Measurements from ENCODE around the gene JADE2. TPM values are rescaled to one million over a fixed set of nuclear protein-coding genes. Genes with fewer than 3 reads are reported as not detected.

The JADE2 gene
- total and polyA plus RNA-seq, 2 experiments from 2014 or later, result 14.9 to 35.4 TPM

DNA sequence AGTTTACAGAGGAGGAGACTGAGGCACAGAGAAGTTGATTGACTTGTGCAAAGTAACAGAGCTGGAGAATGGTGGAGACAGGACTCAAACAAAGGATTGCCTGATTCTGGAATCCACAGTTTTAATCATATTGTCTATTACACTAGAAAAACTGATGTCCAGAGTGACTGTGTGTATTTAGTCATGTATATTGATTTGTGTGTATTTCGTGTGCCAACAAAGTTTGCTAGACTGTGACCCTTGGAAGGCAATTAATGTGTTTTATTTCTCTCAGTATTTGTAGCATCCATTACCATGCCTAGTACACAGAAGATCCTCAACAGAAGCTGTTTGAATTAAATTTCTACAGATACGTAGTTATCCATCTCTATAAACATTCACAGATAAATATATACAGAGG, 5.5 kb upstream of the JADE2 start:
- Histone ChIP-seq H3K9me2 (replicated peaks; ENCODE audit: insufficient read depth) (no peaks in the 10 kb centered on the region), H3K4me1 (ENCODE audit: insufficient read depth) (peaks cover 8% of the 10 kb centered on the region), H3K27me3 (no peaks in the 10 kb centered on the region), H3K79me2 (no peaks in the 10 kb centered on the region), H3K9me3 (ENCODE audit: low read depth) (no peaks in the 10 kb centered on the region), H3K4me3 (no peak overlapping the region), H4K20me1 (ENCODE audit: insufficient read depth, poor library complexity, severe bottlenecking) (no peaks in the 10 kb centered on the region), H3K36me3 (replicated peaks; ENCODE audit: insufficient read depth, low read depth) (no peaks in the 10 kb centered on the region), H3K27ac (no peak overlapping the region), H3K4me2 (no peak overlapping the region), H2AFZ (no peak overlapping the region)
- TF ChIP-seq EZH2phosphoT487 (IDR thresholded peaks at IDR 0.05; ENCODE audit: low read depth, severe bottlenecking, unreplicated experiment), result no peak
- TF ChIP-seq, protein P1, sequence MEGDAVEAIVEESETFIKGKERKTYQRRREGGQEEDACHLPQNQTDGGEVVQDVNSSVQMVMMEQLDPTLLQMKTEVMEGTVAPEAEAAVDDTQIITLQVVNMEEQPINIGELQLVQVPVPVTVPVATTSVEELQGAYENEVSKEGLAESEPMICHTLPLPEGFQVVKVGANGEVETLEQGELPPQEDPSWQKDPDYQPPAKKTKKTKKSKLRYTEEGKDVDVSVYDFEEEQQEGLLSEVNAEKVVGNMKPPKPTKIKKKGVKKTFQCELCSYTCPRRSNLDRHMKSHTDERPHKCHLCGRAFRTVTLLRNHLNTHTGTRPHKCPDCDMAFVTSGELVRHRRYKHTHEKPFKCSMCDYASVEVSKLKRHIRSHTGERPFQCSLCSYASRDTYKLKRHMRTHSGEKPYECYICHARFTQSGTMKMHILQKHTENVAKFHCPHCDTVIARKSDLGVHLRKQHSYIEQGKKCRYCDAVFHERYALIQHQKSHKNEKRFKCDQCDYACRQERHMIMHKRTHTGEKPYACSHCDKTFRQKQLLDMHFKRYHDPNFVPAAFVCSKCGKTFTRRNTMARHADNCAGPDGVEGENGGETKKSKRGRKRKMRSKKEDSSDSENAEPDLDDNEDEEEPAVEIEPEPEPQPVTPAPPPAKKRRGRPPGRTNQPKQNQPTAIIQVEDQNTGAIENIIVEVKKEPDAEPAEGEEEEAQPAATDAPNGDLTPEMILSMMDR (IDR thresholded peaks at IDR 0.05; ENCODE audit: poor library complexity), result no peak
- TF ChIP-seq EZH2 (IDR thresholded peaks at IDR 0.05; ENCODE audit: borderline replicate concordance), result no peak
- WGBS (ENCODE audit: low lambda C conversion rate, missing lambda C conversion rate), result 89% methylated on average over 2 of the region's 2 CpGs
- no peak for DNase-seq (ENCODE audit: low spot score)

DNA sequence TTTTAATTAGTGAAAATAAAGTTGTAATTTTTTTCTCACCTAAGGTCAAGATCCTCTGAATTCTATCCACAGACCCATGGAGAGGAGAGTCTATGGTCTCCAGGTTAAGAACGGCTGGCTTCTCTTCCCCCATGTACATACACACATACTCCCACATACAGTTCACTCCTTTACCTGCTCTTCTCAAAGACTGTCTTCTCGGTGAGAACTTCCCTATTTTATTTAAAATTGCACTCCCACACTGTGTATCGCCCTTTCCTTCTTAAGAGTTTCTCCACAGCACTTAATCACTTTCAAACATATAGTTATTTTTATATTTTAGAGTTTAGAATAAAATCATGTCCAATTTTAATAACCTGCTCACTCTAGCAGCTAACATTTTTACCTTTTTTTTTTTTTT, 3.6 kb upstream of the JADE2 start:
- WGBS (ENCODE audit: low lambda C conversion rate, missing lambda C conversion rate), result 72% methylated on average over 3 of the region's 3 CpGs
- no peaks in the 10 kb centered on the region for H3K36me3 ChIP-seq (replicated peaks; ENCODE audit: insufficient read depth, low read depth)
- H3K4me1 ChIP-seq (ENCODE audit: insufficient read depth), result peaks cover 8% of the 10 kb centered on the region
- H4K20me1 ChIP-seq (ENCODE audit: insufficient read depth, poor library complexity, severe bottlenecking), result no peaks in the 10 kb centered on the region
- no peaks in the 10 kb centered on the region for H3K9me3 ChIP-seq (ENCODE audit: low read depth)
- H3K27ac ChIP-seq, result no peak overlapping the region
- H3K9me2 ChIP-seq (replicated peaks; ENCODE audit: insufficient read depth), result no peaks in the 10 kb centered on the region
- no peak overlapping the region for H3K4me2 ChIP-seq
- TF ChIP-seq EZH2phosphoT487 (IDR thresholded peaks at IDR 0.05; ENCODE audit: low read depth, severe bottlenecking, unreplicated experiment), result no peak
- TF ChIP-seq EZH2 (IDR thresholded peaks at IDR 0.05; ENCODE audit: borderline replicate concordance), result no peak
- TF ChIP-seq, protein P1 (IDR thresholded peaks at IDR 0.05; ENCODE audit: poor library complexity), result no peak
- no peak overlapping the region for H3K4me3 ChIP-seq
- no peak for DNase-seq (ENCODE audit: low spot score)
- no peaks in the 10 kb centered on the region for H3K27me3 ChIP-seq
- H3K79me2 ChIP-seq, result peaks cover 5% of the 10 kb centered on the region
- H2AFZ ChIP-seq, result no peak overlapping the region

DNA sequence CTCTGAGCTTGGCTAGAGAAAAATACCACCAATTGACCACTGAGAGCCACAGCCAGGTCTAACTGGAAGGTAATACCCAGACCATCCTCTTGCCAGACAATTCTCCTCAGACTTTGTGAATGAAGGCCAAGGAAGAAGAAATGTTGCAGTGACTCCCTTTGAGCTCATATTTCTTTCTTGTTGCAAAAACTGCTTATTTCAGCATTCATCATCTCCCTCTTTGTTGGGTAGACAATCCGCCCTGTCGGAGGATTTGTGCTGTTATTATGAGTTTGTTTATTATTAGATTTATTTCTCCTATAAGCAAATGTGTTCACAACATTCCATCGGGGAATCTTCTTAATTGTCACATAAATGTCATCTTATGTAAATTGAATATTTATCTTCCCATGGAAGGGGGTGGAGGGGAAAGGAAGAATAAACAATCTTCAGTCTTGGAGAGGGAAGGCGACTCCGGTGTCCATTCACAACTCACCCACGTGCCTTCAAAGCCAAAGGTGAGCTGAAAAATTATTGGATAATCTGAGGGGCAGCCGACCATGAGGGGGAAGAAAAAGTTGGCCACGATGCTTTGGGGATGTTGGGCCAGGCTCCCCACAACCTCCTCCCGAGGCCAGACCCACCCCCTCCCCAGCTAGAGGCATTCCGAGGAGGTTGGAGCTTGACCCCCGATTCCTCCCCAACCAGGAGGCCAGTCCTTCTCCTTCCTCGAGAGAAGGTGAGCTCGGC, 1.8 kb upstream of the JADE2 start:
- H3K9me2 ChIP-seq (replicated peaks; ENCODE audit: insufficient read depth), result no peaks in the 10 kb centered on the region
- peak overlapping the region; percentile 94 for H3K4me2 ChIP-seq
- H3K27ac ChIP-seq, result peak overlapping the region; percentile 99
- H3K27me3 ChIP-seq, result no peaks in the 10 kb centered on the region
- TF ChIP-seq EZH2phosphoT487 (IDR thresholded peaks at IDR 0.05; ENCODE audit: low read depth, severe bottlenecking, unreplicated experiment), result no peak
- peak overlapping the region; percentile 59 for H3K4me3 ChIP-seq
- peaks cover 18% of the 10 kb centered on the region for H3K4me1 ChIP-seq (ENCODE audit: insufficient read depth)
- no peaks in the 10 kb centered on the region for H3K9me3 ChIP-seq (ENCODE audit: low read depth)
- H3K79me2 ChIP-seq, result peaks cover 16% of the 10 kb centered on the region
- 24% methylated on average over 12 of the region's 13 CpGs for WGBS (ENCODE audit: low lambda C conversion rate, missing lambda C conversion rate)
- H3K36me3 ChIP-seq (replicated peaks; ENCODE audit: insufficient read depth, low read depth), result no peaks in the 10 kb centered on the region
- H4K20me1 ChIP-seq (ENCODE audit: insufficient read depth, poor library complexity, severe bottlenecking), result peaks cover 7% of the 10 kb centered on the region
- DNase-seq (ENCODE audit: low spot score), result no peak
- peak overlapping the region; percentile 86 for H2AFZ ChIP-seq

DNA sequence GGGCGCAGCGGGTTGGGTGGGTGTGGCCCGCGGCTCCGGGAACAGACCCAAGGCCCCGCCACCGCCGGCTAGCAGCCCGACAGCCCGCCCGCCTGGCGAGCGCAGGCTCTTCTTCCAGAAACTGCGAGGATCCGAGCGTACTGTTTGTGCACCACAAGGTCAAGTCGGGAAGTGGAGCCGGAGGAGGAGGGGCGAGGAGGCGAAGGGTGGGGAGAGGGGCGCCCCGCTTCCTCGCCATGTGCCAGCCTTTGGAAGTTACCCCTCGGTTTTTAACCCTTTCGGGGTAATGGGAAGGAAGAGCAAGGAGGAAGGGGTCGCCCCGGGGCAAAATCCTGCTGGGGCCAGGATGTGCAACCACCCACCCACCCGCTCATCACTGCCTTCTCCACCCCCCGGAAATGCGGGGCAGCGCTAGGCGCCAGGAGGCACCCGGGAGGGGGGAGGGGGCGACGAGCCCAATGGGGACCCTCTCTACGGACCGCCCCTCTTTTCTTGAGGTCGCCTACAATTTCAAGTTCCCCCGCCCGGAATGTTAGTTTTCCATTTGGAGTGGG, 1.1 kb upstream of the JADE2 start:
- H3K4me3 ChIP-seq, result peak overlapping the region; percentile 59
- DNase-seq (ENCODE audit: low spot score), result peak; percentile 90
- under 1% methylated on average over 18 of the region's 40 CpGs for whole genome bisulfite sequencing (ENCODE audit: low lambda C conversion rate, missing lambda C conversion rate)
- no peaks in the 10 kb centered on the region for H3K27me3 ChIP-seq
- peak overlapping the region; percentile 86 for H2AFZ ChIP-seq
- no peaks in the 10 kb centered on the region for H3K36me3 ChIP-seq (replicated peaks; ENCODE audit: insufficient read depth, low read depth)
- peaks cover 23% of the 10 kb centered on the region for H3K4me1 ChIP-seq (ENCODE audit: insufficient read depth)
- peak overlapping the region; percentile 94 for H3K4me2 ChIP-seq
- H3K79me2 ChIP-seq, result peaks cover 23% of the 10 kb centered on the region
- H4K20me1 ChIP-seq (ENCODE audit: insufficient read depth, poor library complexity, severe bottlenecking), result peaks cover 12% of the 10 kb centered on the region
- H3K27ac ChIP-seq, result peak overlapping the region; percentile 99
- no peaks in the 10 kb centered on the region for H3K9me2 ChIP-seq (replicated peaks; ENCODE audit: insufficient read depth)
- no peak for TF ChIP-seq EZH2 (IDR thresholded peaks at IDR 0.05; ENCODE audit: borderline replicate concordance)
- TF ChIP-seq, protein P1 (IDR thresholded peaks at IDR 0.05; ENCODE audit: poor library complexity), result no peak
- no peak for TF ChIP-seq EZH2phosphoT487 (IDR thresholded peaks at IDR 0.05; ENCODE audit: low read depth, severe bottlenecking, unreplicated experiment)
- no peaks in the 10 kb centered on the region for H3K9me3 ChIP-seq (ENCODE audit: low read depth)
